DND-41 (cell line): ENCODE measurements around the gene OPCML.

Source experiments
- CTCF ChIP-seq: IDR thresholded peaks from 2 replicates; pipeline ENCODE4 v1.5.1; 2012; ENCODE audit warnings: borderline replicate concordance, low read length, moderate library complexity, mild to moderate bottlenecking; ENCODE audit not compliant: poor library complexity, severe bottlenecking; ENCODE audit errors: extremely low read depth
- EZH2 ChIP-seq: IDR thresholded peaks from 3 replicates; pipeline ENCODE4 v1.6.1; 2012; ENCODE audit warnings: borderline replicate concordance, low read depth, mild to moderate bottlenecking, moderate library complexity, low read length, inconsistent platforms; ENCODE audit not compliant: severe bottlenecking

- TF ChIP-seq CTCF (no peak), EZH2 (no peak)
Observed at GRCh38 chr11:133239575-133239974, 292.7 kb downstream of the OPCML start.
